ENCODE data around the gene LHFPL3.

- TF ChIP-seq PRDM15 (CRISPR knock-in tag; IDR thresholded peaks at IDR 0.05) (peak; percentile 79), ATF3 (CRISPR knock-in tag; conservative IDR thresholded peaks at IDR 0.05) (no peak), CBFB (CRISPR knock-in tag; IDR thresholded peaks at IDR 0.05; ENCODE audit: low read depth) (no peak), MAX (CRISPR knock-in tag; IDR thresholded peaks at IDR 0.05) (no peak), SP1 (CRISPR knock-in tag; conservative IDR thresholded peaks at IDR 0.05) (no peak)
Measured at GRCh38 chr7:104927055-104927454, 598.7 kb downstream of the LHFPL3 start.

Data from WTC11 (cell line).